Breast epithelium (tissue), 3 donors: ENCODE results near the gene SMARCA4.

Source experiments
- CTCF ChIP-seq, 3 donors: fragments of 450-650 bp; IDR thresholded peaks; one replicate each; pipeline ENCODE4 v1.5.1; 2016 to 2017; ENCODE audit warnings: antibody characterized with exemption in 3 of 3, mild to moderate bottlenecking in 3 of 3, moderate library complexity in 3 of 3
- POLR2AphosphoS5 ChIP-seq, 3 donors: sonication (generic); formaldehyde crosslinking; IDR thresholded peaks; one replicate each; pipeline ENCODE4 v1.6.1; 2017; ENCODE audit warnings: antibody characterized with exemption in 3 of 3

GRCh38 chr19:11016631-11017030, 55.8 kb downstream of the SMARCA4 start:
- peak in 1 of 3 donors; percentile 4 for TF ChIP-seq CTCF (IDR thresholded peaks at IDR 0.05)
- TF ChIP-seq POLR2AphosphoS5 (IDR thresholded peaks at IDR 0.05), result no peak
